HG03378 (cell line): ENCODE data around the gene NFASC.

ENCODE experiments used
- ATAC-seq: cut with Tn5 transposase; IDR thresholded peaks from one replicate; pipeline ENCODE4 v1.9.1; 2021; ENCODE audit warnings: mild to moderate bottlenecking, moderate library complexity; ENCODE audit not compliant: unreplicated experiment

The NFASC gene

GRCh38 chr1:204858363-204858821 lies 12.3 kb upstream of the NFASC start:
- no peak for ATAC-seq

DNA sequence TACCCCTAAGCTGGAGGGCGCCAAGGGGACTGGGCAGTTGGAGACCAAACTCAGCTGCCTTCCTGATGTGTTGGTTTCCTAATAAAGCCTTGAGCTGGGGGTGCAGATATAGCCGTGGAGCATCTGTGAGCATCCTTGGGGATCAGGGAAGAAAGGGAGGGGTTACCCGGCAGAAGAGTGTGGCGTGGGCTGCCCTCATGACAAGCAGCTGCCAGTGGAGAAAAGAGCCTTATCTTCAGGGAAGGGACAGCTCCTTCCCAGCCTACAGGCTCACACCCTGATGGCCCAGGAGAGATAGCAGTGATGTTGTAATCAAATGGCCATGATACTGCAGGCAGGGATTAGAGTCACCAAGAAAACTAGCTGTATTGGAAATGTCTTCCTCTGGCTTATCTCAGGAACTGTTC lies 10.8 kb upstream of the NFASC start:
- no peak for ATAC-seq

GRCh38 chr1:204863024-204863423 lies 7.6 kb upstream of the NFASC start:
- ATAC-seq, result no peak

DNA sequence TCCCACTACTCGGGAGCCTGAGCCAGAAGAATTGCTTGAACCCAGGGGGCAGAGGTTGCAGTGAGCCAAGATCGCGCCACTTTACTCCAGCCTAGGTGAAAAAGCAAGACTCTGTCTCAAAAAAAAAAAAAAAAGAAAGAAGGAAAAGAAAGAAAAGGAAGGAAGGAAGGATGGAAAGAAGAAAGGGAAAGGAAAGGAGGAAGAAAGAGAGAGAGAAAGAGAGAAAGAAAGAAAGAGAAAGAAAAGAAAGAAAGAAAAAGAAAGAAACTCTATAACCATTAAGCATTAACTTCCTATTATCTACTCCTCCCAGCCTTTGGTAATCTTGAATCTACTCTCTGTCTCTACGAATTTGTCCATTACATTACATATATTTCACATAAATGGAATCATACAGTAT lies 6.9 kb upstream of the NFASC start:
- ATAC-seq, result no peak

GRCh38 chr1:204866051-204866596 lies 4.5 kb upstream of the NFASC start:
- ATAC-seq, result no peak

DNA sequence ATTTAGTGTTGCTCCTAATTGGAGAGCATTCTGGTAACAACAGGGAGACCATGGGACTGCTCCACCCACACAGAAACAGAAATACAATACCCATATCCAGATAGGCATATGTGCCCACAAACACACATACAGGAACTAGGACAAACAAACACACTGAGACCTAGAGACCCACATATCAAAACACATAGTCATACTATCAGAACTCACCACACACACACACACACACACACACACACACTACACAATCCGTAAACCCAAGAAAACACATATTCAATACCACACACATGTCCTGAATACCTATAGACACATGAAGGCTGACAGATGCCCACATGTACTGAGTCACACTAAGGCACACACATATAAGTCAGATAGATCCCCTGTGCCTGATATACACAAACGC lies 3.5 kb upstream of the NFASC start:
- ATAC-seq, result no peak

GRCh38 chr1:204867666-204868339 lies 2.9 kb upstream of the NFASC start:
- ATAC-seq, result no peak

DNA sequence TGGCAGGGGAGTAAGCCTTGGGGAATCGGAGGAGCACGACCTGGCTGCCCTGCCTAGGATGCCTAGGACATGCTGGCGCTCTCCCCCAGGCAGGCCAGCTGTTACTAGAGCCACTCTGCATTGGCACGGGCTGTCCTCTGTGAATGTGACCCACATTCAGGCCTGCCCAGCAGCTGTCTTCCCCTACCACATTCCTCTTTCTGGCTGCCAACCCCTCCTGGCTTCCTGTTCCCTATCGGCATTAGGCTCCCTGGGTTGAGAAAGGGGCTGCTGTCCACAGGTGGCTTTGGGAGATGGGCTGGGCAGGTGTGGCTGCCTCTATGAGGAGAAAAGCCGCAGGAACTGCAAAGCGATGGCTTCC lies 2.3 kb upstream of the NFASC start:
- ATAC-seq, result no peak

DNA sequence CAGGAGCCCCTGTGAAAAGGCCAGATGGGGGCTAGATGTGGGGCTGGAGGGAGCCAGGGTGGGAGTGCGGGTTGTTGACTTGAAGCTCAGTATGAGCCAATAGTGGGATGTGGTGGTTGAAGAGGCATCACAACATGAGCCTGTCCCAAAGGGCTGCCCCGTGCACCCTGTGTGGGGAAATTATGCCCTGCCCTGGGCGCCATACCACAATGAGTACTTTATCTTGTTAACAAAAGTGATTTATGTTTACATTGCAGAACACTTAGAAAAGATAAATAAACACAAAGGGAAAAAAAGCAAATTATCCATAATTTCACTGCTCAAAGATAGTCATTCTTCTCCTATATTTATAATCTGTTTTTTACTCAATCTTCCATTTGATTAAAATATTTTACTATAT lies 1.6 kb upstream of the NFASC start:
- no peak for ATAC-seq

DNA sequence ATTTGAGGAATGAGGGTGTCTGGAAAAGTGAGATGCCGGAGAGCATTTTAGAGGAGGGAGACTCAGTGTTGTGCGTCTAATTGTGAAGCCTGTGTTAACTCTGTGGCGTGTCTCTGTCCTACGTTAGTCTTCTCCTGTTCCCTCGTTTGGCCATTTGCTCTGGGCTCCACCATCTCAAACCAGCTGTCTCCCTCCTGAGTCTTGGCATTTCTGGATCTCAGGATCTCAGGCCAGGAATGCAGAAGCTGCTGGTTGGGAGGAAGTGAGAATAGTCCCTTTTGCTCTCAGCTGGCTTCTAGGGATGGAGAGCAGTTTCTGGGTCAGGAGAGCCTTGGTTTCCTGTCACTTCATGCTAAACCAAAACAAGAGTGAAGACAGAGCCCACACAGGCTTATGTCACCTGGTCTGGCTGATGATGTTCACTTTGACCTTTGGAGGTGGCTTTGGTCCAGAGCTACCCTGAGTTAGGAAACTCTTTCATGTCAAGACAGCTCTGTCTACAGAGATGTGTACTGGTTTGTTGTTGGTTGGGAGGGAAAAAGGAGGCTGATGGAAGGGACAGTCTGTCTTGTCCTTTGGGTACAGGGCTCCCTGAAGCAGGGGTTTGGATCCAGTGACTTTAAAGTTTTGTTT lies 859 bp downstream of the NFASC start:
- ATAC-seq, result no peak

GRCh38 chr1:204872262-204872881 lies 1.7 kb downstream of the NFASC start:
- ATAC-seq, result no peak

DNA sequence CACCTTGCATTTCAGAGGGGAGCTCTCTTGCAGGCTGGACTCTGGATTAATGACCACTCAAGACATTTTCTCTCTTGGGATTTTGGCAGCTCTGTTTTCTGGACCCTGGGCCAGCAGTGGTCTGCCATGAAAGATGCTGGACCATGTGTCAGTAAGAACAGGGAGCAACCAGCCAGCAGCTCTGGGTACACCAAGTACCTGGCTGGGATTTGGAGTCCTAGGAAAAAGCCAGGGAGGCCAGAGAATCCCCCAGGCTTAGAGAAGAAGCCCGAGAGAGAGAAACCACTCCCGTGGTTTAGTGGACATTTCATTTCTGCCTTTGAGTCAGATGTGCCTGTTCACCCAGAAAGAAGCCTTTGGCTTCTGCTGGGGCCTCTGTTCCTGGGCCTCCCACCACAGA lies 2.5 kb downstream of the NFASC start:
- ATAC-seq, result no peak

DNA sequence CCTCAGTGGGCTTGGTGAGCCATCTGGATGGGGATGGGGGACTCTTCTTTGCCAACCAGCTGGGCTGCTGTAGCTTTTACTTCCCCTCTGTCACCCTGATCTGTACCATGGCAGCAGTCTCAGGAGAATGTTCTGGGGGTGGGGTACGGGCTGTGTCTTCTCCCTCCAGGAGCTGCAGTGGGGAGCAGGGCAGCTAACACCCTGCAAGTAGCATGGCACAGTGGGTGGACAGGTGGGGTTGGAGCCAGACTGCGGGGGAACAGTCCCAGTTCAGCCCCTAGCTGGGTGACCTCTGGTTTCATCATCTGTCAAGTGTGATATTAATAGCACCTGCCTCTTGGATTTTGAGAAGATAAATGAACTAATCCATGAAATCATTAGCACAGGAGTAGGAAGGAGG lies 3.1 kb downstream of the NFASC start:
- no peak for ATAC-seq

DNA sequence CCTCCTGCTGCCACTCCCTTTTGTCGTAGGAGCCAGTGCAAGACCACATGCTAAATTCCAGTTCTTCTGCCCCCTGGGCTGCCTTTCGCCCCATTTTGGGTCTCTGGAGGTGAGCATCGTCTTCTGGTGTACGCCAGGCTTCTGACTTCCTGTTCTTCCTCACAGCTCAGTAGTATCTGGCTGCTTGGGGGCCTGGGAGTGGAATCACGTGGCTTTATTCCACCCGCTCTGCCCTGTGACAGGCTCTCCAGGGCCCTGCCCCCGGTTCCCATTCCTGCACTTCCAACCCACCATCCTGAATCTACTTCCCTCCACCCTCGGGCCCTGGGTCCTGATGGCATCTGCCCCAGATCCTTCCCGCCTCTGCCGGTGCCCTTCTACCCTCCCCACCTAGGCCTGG lies 3.6 kb downstream of the NFASC start:
- no peak for ATAC-seq

GRCh38 chr1:204875255-204875654 lies 4.6 kb downstream of the NFASC start:
- no peak for ATAC-seq

DNA sequence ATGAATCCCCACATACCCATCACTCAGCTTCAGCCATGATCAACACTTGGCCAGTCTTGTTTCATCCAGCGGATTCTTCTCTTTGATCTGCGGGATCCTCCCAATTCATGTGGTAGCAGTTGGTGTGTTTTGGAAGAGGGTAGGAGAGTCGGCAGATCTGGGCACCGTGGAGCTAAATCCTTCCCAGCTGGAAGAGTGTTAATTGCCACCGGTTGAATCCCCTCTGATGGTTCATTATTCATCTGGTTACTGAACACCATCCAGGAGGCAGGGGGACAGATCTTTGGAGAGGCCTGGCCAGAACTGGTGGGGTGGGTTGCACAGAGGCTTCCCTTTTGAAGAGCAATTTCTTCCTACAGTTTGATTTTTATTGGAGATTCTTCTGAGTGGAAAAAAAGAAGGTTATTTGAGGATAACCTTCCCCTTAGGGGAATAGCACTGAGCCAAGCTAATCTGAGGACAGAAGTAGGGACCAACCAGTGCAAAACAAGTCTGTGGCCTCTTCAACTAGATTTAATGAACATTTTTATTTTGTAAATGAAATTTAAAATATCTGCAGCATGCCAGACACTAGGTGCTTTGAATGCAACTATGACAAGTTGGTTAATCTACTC lies 8.1 kb downstream of the NFASC start:
- ATAC-seq, result no peak

GRCh38 chr1:204879351-204879750 lies 8.7 kb downstream of the NFASC start:
- no peak for ATAC-seq

- no peak for ATAC-seq
These were observed 10.2 kb downstream of the NFASC start for GRCh38 chr1:204880906-204881305.

GRCh38 chr1:204882479-204882878 lies 11.8 kb downstream of the NFASC start:
- no peak for ATAC-seq

GRCh38 chr1:204883405-204883804 lies 12.7 kb downstream of the NFASC start:
- no peak for ATAC-seq

GRCh38 chr1:204885288-204885711 lies 14.6 kb downstream of the NFASC start:
- no peak for ATAC-seq

DNA sequence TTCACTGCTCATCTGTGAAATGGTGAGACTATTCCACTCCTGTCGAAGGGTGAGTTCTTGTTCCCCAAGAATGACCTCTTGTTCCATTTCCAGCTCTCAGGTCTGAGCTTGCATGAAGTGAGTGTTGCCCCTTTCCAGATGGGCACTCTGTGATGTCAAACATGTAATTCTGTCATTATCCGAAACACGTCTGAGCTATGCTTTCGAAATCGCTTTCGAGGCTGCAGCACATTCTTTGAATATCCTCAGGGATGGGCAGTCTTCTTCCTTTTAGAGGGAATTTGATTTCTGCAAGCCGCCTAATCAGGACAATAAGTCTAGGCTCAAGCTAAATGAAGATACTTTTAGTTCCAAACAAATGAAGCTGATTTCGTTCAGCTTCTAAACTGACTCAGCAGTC lies 15.1 kb downstream of the NFASC start:
- no peak for ATAC-seq
